Posterior cingulate gyrus (tissue), 11 donors: Measurements from ENCODE around the gene SYK.

Source experiments
- DNase-seq, 10 donors: peaks; one replicate each; pipeline versions ENCODE4 v3.0.0 to v3.0.0-alpha.2; 2020 to 2021; ENCODE audit warnings: mixed read lengths in 3 of 10
- intact Hi-C: fragments of 100-400 bp; cut with DNase I; formaldehyde crosslinking; loops from one replicate; pipeline ENCODE4 v1.15.1; 2023

SYK gene

DNA sequence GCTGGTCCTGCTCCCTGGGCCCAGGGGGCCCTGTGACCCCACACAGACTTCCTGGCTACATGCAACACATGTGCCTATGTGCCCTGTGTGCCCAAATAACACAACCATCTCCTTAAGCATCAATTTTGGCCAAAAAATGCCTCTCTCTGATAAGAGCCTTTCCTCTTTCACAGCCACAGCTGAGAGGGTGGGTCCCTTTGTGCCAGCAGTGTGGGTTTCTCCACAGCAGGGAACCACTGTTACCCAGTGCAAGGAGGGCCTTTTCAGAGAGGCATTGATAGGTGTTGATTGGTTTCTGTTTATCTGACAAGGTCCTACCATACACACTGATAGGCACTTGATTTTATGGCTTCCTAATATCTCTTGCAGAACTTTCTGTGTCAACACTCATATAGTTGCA lies 42.7 kb downstream of the SYK start:
- intact Hi-C loops, result no loop called here
- no peak for DNase-seq

DNA sequence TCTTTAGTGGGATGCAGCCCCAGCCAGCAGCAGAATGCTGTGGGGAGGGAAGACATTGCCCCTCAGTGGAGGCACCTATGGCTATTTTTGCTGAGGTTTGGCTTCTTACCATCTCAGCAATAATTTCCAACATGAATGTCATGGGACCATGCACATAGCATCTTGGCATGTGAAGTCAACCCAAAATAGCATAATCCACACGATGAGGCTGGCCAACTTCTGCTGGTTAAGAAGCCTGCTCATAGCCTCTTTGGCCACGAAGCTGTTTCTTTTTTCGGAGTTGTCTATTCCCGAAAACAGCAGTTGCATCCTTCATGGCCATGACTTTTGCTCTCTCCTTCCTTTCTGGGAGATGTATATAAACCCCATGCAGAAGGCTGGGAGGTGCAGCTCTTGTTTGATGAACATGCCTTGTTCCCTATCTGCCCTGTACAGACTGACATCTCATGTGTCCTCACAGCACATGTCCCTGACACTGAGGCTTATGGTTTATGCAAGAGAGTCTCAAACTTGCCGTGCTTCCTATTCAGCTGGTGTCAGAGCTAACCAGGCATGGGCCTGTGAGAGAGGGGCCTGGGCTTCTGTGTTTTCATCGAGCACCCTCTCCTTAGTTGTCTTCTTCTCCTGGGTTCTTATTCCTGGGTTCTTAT lies 45.3 kb downstream of the SYK start:
- intact Hi-C loops, result no loop called here
- no peak for DNase-seq

DNA sequence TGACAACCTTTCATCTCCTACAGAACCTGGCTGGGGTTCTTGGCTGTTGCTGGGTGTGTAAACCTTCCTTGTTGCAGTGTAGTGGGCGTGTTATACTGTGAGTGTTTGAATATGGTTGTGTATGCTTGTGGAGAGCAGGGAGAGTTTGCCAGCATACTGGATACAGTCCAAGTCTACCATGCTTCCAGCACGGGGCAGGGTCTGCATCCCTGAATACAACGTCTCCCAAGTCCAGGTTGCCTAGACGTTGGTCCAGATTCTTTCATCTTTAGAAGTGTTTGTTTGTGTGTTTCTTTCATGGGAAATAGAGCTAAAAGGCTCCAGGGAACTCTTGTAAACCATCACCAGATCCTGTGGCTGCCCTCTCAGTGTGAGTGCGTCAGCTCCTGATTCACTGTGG lies 46.4 kb downstream of the SYK start:
- intact Hi-C loops, result no loop called here
- DNase-seq, result no peak

DNA sequence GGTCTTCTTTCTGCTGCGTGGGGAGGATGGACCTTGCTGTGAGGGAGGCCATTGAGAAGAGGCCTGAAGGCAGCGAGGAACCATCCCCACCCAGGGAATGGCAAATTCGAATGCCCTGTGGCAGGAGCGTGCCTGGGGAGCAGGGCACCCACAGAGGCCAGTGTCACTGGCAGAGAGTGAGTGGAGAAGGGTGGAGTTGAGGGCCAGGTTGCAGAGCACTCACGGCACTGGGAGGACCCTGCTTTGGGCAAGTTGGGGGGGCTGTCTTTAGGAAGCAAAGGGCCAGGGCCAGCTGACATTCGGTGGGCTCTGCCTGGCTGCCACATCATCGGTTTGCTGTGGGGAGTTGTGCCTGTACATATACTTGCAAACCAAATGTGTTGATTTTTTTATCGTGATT lies 47.2 kb downstream of the SYK start:
- intact Hi-C loops, result no loop called here
- DNase-seq, result no peak

DNA sequence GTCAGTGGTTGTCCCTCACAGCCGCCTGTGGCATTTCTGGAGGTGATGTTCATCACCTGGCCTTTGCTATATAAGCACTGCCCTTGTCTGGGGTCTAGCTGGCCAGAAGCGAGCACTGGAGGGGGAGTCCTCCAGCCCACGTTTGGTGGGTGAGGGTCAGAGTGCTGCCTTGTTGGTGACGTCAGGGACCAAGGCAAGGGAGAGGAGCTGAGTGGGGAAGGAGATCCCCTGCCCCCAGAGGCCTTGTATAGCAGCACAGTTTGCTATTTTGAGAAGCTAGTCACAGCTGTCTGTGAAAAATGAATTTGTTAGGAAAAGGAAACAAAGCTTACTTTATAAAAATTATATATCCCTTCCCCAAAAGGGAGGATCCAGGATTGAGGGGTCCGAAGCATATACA lies 49.8 kb downstream of the SYK start:
- intact Hi-C loops, result no loop called here
- no peak for DNase-seq

DNA sequence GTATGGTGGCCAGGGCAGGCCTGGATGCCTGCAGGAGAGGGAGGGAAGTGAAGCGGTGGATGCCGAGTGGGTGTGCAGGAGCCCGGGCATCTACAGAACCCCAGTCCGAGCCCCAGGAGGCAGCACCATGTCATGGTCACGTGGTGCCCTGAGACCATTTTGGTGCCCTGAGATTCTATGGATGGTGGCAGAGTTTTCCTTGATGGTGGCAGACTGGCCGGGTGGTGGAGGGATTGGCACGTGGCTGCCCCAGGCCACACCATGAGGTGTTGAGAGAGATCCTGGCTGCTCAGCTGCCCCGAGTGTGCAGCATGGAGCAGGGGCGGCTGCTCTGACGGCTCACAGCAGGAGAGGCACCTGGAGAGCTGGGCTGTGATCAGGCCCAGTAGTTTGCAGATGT lies 52.3 kb downstream of the SYK start:
- intact Hi-C loops, result no loop called here
- no peak for DNase-seq

DNA sequence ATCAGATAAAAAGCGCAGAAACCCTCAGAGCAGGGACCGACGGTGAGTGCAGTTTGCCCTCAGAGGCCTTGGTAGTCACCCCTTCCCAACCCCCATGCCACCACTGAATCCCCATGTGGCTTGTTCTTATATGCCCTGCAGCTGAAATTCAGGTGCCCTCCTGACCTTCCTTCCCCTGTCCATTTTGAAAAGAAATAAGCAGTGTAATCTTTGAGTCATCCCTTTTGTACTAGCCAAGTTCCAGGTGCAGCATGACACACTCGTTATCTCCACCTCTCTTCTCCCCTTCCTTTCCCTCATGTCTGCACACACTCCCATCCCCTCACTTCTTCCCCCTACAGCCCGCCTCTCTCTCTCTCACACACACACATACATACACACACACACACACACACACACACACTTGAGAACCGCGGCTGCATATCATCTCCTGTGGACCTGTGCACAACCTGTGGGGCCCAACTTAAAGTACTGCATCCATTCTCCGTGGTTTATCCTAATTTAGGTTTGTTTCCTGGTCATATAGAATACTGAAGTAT lies 53.1 kb downstream of the SYK start:
- no peak for DNase-seq
- intact Hi-C loops, result no loop called here

DNA sequence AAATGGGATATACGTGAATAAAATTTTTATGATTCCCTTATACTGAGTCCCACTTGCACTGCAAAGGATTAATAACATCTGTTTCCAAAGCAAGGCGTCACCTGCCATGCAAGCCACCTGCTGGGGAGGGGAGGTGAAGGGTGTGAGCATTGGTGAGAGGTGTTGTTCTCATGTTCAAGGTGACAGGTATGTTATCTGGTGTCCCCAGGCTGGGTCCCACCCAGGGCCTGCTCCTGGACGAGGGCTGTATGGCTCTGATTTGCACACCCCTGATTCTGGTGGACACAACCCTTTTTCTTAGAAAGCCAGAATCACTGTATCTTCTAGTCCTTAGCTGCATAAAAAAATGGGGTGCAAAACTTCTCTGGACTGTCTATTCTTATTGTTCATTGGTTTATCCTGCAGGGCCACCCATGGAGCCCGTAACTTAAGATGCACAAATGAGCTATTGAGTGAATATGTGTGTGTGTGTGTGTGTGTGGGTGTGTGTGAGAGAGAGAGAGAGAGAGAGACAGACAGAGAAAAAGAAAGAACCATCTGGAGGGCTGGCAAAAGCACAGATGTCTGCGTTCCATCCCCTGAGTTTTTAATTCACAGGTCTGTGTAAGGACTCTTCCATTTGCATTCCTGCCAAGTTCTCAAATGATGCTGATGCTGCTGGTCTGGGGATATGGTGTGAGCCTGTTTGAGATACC lies 53.7 kb downstream of the SYK start:
- intact Hi-C loops, result no loop called here
- DNase-seq, result no peak

DNA sequence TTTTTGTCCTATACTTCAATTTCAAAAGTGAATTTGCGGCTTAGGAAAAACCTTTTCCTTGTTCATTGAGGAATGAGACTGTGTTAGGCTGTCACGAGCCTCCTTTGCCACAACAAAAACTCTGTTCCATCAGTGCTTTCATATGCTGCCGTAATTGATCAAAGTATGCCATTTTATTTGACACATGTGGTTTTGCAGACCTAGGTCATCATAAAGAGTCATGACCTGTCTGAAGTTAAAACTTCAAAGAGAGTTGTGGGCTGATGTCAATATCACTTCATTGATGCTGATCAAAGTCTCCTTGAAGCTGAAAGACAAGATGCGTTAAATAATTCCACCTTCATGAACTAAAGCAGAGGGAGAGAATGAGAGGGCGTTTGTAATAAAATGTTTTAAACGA lies 55.5 kb downstream of the SYK start:
- intact Hi-C loops, result no loop called here
- DNase-seq, result no peak

DNA sequence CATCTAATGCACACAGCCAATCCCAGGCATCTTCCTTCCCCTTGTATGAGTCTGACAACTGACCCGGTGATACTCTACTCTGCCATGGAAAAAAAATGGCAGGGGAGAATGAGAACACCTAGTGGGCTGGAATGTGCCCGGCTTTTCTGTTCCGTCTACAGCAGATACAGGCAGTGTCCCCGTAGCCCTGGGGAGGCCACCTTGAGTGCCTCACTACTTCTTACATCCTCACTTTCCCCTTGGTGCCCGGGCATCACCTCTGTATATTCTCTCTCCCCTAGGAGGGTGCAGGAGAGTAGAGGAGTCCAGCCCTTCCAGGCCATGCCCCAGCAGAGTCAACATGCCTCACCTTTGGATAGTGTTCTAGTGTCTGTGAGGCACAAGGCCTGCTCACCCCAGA lies 56.2 kb downstream of the SYK start:
- intact Hi-C loops, result no loop called here
- DNase-seq, result no peak

DNA sequence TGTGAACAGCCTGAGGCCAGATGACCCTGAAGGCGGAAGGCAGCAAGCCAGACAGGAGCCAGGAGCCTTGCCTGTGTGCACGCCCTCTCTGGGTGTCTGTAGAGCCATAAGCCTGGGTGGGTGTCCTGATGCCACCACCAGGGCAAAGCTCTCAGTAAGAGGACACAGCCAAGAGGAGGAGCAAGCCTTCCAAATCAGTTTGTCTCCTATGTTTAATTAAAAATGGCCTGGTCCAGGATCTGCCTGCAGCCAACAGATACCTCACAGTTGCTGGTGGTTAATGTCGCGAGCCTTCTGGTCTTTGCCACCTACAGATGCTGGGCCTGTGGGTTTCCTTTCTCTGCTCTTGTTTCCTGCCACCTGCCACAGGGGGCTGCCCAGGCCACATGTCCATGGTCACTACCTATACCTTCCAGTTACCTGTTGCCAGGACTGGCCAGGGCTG lies 56.9 kb downstream of the SYK start:
- DNase-seq, result no peak
- intact Hi-C loops, result no loop called here

DNA sequence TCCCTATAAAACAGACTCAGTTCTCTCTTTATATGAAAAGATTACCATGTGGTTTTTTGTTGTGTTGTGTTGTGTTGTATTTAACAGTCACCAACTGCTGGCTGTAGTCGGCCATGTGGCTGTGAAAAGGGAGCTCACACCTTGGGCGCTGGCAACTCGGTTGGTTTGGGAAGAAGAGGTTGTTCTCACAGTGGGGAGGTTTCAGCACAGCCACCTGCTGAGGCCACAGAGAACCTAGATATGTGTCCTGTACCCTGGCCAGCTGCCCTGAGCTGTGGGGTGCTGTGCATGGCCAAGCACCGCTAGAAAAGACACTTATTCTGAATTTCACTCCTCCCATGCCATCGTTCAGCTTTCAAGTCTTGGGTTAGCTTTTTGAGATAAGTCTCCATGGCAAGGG lies 58.8 kb downstream of the SYK start:
- DNase-seq, result no peak

DNA sequence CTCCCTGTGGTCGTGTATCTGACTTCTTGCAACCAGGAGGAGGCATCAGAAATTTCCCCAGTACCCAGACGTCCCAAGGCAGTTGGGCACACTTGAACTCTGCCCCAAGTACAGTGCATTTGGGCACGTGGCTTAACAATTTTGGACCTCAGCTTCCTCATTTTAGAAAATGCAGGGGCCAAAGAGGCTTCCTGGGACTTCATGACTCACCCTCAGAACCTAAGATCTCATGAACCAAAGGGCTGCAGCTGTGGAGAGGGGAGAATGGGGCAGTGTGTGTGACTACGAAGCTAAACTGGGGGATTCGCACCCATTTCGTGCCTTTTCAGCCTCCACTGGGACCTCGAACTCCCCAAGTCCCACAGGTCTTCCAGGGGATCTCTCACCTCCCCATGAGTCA lies 59.2 kb downstream of the SYK start:
- no peak for DNase-seq
- intact Hi-C loops, result no loop called here

More for the DNA sequence above, 58.8 kb downstream of the SYK start:
- intact Hi-C loops, result no loop called here

DNA sequence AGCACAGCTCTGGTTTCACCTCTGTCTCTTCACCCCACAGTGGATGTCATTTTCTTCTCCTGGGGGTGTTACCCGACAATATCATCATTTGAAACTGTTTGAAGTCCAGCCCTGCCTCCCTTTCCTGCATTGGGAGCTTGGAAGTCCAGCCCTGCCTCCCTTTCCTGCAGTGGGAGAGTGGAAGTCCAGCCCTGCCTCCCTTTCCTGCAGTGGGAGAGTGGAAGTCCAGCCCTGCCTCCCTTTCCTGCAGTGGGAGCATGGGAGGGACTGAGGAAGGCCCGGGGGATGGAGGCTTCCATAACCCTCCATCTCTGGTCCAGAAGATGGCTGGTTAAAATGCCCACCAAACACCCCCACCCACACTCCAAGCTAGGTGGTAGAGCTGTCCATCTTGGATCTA lies 59.8 kb downstream of the SYK start:
- intact Hi-C loops, result no loop called here
- DNase-seq, result no peak

DNA sequence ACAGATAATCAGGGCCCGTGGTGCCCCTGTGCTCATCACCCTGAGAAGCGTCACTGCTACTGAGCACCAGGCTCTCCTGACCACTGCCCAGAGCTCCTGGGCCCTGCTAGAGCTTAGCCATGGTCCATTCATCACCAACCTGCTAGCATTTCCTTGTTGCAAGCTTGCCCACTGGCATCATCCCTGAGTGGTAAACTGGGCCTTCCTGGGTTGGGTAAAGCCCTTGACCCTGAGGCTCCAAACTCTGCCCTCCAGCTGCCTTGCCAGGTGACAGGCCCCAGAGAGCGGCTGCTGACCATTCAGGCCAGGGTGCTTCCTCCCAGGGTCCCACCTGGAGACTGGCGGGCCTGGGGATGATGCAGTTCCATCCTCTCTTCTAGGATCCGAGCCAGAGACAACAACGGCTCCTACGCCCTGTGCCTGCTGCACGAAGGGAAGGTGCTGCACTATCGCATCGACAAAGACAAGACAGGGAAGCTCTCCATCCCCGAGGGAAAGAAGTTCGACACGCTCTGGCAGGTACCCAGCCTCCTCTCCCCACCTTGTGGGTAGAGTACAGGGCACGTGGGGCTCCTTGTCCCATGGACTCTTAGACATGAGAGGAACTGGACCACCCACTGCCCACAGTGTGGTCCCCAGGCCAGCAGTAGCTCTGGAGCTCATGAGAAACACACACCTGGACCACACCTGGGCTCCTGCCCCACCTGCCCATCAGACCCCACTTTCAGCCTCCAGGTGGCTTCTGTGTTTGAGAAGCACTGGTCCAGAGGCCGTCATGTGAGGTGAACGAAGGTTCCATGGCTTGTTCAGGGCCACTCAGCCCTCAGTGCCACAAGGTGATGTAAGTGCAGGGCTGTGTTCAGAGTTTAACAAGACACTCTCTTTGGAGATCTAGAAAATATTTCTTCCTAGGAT lies 60.5 kb downstream of the SYK start:
- intact Hi-C loops, result no loop called here
- no peak for DNase-seq

DNA sequence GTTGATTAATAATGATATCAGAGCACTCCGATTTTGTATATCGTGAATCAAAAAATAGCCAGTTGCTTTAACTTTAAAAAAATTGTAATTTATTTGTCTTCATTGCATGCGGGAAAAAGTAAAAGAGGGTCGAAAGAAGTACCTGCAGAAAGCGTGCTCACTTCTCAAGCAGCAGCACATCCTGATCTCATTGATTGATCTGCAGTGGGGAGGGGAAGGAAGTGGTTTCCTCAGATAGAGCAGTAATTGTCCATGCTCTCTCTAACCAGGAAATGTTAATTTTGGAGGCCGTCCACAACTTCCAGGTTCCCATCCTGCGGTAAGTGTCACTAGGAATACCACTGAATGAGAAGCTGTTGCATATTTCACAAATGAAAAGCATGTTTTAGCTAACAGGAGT lies 63.2 kb downstream of the SYK start:
- intact Hi-C loops, result no loop called here

DNA sequence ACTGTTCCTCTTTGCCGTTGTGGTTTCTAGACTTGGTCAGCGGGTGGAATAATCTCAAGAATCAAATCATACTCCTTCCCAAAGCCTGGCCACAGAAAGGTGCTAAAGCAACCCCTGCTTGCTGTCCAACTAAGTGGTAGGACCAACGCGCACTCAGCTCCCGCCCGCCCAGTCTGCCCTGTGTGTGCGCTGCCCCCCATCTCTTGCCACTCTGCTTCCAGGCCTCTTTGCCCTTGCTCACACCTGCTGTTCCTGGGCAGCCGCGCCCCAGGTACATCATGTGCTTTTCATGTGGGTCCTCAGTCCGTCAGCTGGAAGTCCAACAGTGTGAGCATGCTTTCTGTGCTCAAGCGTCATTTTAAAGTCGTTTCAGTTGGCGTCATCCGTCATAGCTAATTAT lies 65.5 kb downstream of the SYK start:
- intact Hi-C loops, result no loop called here
- DNase-seq, result no peak

More for the DNA sequence above, 63.2 kb downstream of the SYK start:
- DNase-seq, result no peak

DNA sequence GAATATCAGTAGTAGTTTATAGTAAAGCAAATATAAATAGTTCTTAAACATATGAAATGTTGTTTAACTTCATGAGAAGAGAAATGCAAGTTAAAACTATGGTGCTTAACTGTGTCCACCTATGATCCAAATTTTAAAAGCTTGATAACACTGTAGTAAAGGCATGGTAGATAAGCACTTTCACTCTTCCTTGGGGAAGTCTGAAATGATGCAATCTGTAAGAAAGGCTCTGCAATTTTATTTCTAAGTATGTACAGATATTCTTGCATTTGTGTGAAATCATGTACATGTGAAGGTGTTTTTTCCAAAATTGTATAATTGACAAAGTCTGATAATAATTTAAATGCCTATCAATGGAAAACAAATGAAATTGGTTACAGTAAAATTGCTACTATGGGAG lies 66.9 kb downstream of the SYK start:
- no peak for DNase-seq
- intact Hi-C loops, result no loop called here

DNA sequence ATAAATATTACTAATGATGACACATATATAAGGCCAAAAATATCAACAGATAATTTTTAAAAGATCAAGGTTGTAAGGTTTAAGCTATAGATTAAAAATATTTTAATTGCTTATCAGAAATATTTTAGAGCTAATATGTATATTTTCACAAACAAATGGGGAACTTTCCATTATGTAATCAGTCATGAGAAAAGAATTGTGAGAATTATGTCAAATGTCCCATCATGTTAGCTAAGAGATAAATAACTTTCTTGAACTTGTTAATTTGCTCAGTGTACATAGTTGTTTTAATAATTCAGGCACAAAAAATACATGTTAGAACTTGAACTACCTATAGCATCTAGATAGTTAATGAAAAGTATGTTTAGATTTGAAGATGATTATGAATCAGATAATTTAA lies 67.7 kb downstream of the SYK start:
- DNase-seq, result no peak
- intact Hi-C loops, result no loop called here

DNA sequence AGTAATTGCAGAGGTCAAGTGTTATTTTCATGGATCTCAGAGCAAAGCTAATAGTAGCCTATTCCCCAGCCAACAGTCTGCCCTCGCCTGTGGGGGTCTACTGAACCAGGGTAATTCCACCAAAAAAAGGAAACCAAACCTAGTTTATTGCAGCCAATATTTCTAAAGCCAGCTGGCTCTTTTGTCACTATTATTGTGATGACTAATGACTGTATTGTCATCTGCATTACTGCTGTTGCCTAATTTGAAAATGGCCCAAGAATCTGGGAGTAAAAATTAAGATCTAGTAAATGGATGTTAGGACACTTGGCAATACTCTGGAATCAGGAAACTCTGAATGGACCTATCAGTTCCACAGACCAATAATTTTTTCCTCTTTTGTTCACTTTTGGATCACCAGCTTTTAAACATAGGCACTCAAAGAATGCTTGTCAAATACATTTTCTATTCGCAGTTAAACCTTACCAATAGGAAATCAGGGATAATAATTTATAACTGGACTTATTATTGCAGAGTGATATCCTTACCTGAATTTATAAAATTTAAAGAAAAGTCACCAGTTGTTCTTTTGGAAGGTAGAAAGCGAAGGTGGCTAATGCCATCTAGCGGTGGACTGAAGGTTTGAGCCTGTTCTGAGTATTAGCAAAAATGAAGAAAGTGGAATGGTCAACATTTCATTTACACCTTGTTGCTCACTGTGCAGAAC lies 69.2 kb downstream of the SYK start:
- peak in 2 of 10 donors; percentile 19 to 34 for DNase-seq
- intact Hi-C loops, result loop anchor here (2.0 to 10.0 kb wide), 2 partner anchors 730 to 1276 kb away; no protein-coding TSS in a partner anchor
